Activated naive CD4-positive, alpha-beta T cell treated with anti-CD3 and anti-CD28 coated beads, Interleukin-2, amount 50 U/mL, for 24 hours (primary cell): ENCODE data around the gene BBIP1.

ENCODE experiments used
- H3K27ac Mint-ChIP-seq: one replicate; pipeline ENCODE4 v1.8.0; 2021; ENCODE audit warnings: mild to moderate bottlenecking, mixed read lengths
- H3K27me3 Mint-ChIP-seq: one replicate; pipeline ENCODE4 v1.8.0; 2021; ENCODE audit warnings: mixed read lengths
- H3K36me3 Mint-ChIP-seq: one replicate; pipeline ENCODE4 v1.8.0; 2021; ENCODE audit warnings: mixed read lengths
- H3K4me1 Mint-ChIP-seq: one replicate; pipeline ENCODE4 v1.8.0; 2021; ENCODE audit warnings: mixed read lengths
- H3K4me3 Mint-ChIP-seq: one replicate; pipeline ENCODE4 v1.8.0; 2021; ENCODE audit warnings: mild to moderate bottlenecking, mixed read lengths
- H3K9me3 Mint-ChIP-seq: one replicate; pipeline ENCODE4 v1.8.0; 2021; ENCODE audit warnings: mixed read lengths

Gene BBIP1

GRCh38 chr10:110910138-110910537, 8.8 kb downstream of the BBIP1 start:
- H3K9me3 Mint-ChIP-seq = no peaks in the 10 kb centered on the region
- H3K36me3 Mint-ChIP-seq = peaks cover 2% of the 10 kb centered on the region
- H3K4me1 Mint-ChIP-seq = peaks cover 39% of the 10 kb centered on the region
- H3K4me3 Mint-ChIP-seq = no peak overlapping the region
- peak overlapping the region; percentile 37 for H3K27ac Mint-ChIP-seq
- no peaks in the 10 kb centered on the region for H3K27me3 Mint-ChIP-seq

GRCh38 chr10:110903280-110904278, 15.4 kb downstream of the BBIP1 start:
- Mint-ChIP-seq H3K4me1 (peaks cover 46% of the 10 kb centered on the region), H3K27ac (peak overlapping the region; percentile 97), H3K36me3 (peaks cover 13% of the 10 kb centered on the region), H3K4me3 (no peak overlapping the region), H3K9me3 (no peaks in the 10 kb centered on the region), H3K27me3 (no peaks in the 10 kb centered on the region)

- Mint-ChIP-seq H3K36me3 (peaks cover 13% of the 10 kb centered on the region), H3K4me1 (peaks cover 51% of the 10 kb centered on the region), H3K9me3 (no peaks in the 10 kb centered on the region), H3K27me3 (no peaks in the 10 kb centered on the region), H3K27ac (peak overlapping the region; percentile 97), H3K4me3 (peak overlapping the region; percentile 45)
Observed at GRCh38 chr10:110901954-110902819, 16.8 kb downstream of the BBIP1 start.

GRCh38 chr10:110900983-110901382, 18.0 kb downstream of the BBIP1 start:
- no peak overlapping the region for H3K4me3 Mint-ChIP-seq
- peaks cover 15% of the 10 kb centered on the region for H3K36me3 Mint-ChIP-seq
- no peak overlapping the region for H3K27ac Mint-ChIP-seq
- H3K27me3 Mint-ChIP-seq = no peaks in the 10 kb centered on the region
- H3K9me3 Mint-ChIP-seq = no peaks in the 10 kb centered on the region
- peaks cover 56% of the 10 kb centered on the region for H3K4me1 Mint-ChIP-seq

GRCh38 chr10:110898391-110898790, 20.6 kb downstream of the BBIP1 start:
- Mint-ChIP-seq H3K27ac (peak overlapping the region; percentile 12), H3K4me3 (no peak overlapping the region), H3K36me3 (peaks cover 17% of the 10 kb centered on the region), H3K9me3 (no peaks in the 10 kb centered on the region), H3K27me3 (no peaks in the 10 kb centered on the region), H3K4me1 (peaks cover 62% of the 10 kb centered on the region)

- no peaks in the 10 kb centered on the region for H3K27me3 Mint-ChIP-seq
- peaks cover 15% of the 10 kb centered on the region for H3K36me3 Mint-ChIP-seq
- no peaks in the 10 kb centered on the region for H3K9me3 Mint-ChIP-seq
- H3K4me3 Mint-ChIP-seq = no peak overlapping the region
- peak overlapping the region; percentile 62 for H3K27ac Mint-ChIP-seq
- peaks cover 54% of the 10 kb centered on the region for H3K4me1 Mint-ChIP-seq
Observed at GRCh38 chr10:110897184-110897583, 21.8 kb downstream of the BBIP1 start.

- Mint-ChIP-seq H3K27me3 (no peaks in the 10 kb centered on the region), H3K36me3 (peaks cover 15% of the 10 kb centered on the region), H3K9me3 (no peaks in the 10 kb centered on the region), H3K4me3 (no peak overlapping the region), H3K27ac (peak overlapping the region; percentile 68), H3K4me1 (peaks cover 65% of the 10 kb centered on the region)
Observed at GRCh38 chr10:110893559-110894179, 25.3 kb downstream of the BBIP1 start.

GRCh38 chr10:110892602-110893288, 26.2 kb downstream of the BBIP1 start:
- no peak overlapping the region for H3K27ac Mint-ChIP-seq
- no peaks in the 10 kb centered on the region for H3K9me3 Mint-ChIP-seq
- H3K4me3 Mint-ChIP-seq = no peak overlapping the region
- peaks cover 19% of the 10 kb centered on the region for H3K36me3 Mint-ChIP-seq
- H3K27me3 Mint-ChIP-seq = no peaks in the 10 kb centered on the region
- peaks cover 60% of the 10 kb centered on the region for H3K4me1 Mint-ChIP-seq

GRCh38 chr10:110887560-110887959, 31.4 kb downstream of the BBIP1 start:
- H3K27ac Mint-ChIP-seq = peak overlapping the region; percentile 68
- H3K4me3 Mint-ChIP-seq = no peak overlapping the region
- no peaks in the 10 kb centered on the region for H3K27me3 Mint-ChIP-seq
- no peaks in the 10 kb centered on the region for H3K9me3 Mint-ChIP-seq
- H3K4me1 Mint-ChIP-seq = peaks cover 73% of the 10 kb centered on the region
- peaks cover 29% of the 10 kb centered on the region for H3K36me3 Mint-ChIP-seq

GRCh38 chr10:110885932-110886674, 32.9 kb downstream of the BBIP1 start:
- H3K27ac Mint-ChIP-seq = peak overlapping the region; percentile 81
- peak overlapping the region; percentile 8 for H3K4me3 Mint-ChIP-seq
- H3K9me3 Mint-ChIP-seq = no peaks in the 10 kb centered on the region
- H3K4me1 Mint-ChIP-seq = peaks cover 76% of the 10 kb centered on the region
- H3K27me3 Mint-ChIP-seq = no peaks in the 10 kb centered on the region
- H3K36me3 Mint-ChIP-seq = peaks cover 35% of the 10 kb centered on the region

GRCh38 chr10:110883924-110884323, 35.1 kb downstream of the BBIP1 start:
- Mint-ChIP-seq H3K36me3 (peaks cover 35% of the 10 kb centered on the region), H3K4me3 (peak overlapping the region; percentile 75), H3K4me1 (peaks cover 82% of the 10 kb centered on the region), H3K27ac (peak overlapping the region; percentile 76), H3K27me3 (no peaks in the 10 kb centered on the region), H3K9me3 (no peaks in the 10 kb centered on the region)

- H3K4me3 Mint-ChIP-seq = peak overlapping the region; percentile 27
Observed at GRCh38 chr10:110881905-110882304, 37.1 kb downstream of the BBIP1 start.

GRCh38 chr10:110881247-110881646, 37.7 kb downstream of the BBIP1 start:
- Mint-ChIP-seq H3K4me1 (peaks cover 86% of the 10 kb centered on the region), H3K36me3 (peaks cover 30% of the 10 kb centered on the region), H3K27ac (peak overlapping the region; percentile 90), H3K4me3 (peak overlapping the region; percentile 64), H3K27me3 (no peaks in the 10 kb centered on the region), H3K9me3 (no peaks in the 10 kb centered on the region)

More at GRCh38 chr10:110881905-110882304, 37.1 kb downstream of the BBIP1 start:
- Mint-ChIP-seq H3K4me1 (peaks cover 87% of the 10 kb centered on the region), H3K36me3 (peaks cover 30% of the 10 kb centered on the region), H3K9me3 (no peaks in the 10 kb centered on the region), H3K27me3 (no peaks in the 10 kb centered on the region), H3K27ac (peak overlapping the region; percentile 43)

GRCh38 chr10:110880012-110880411, 39.0 kb downstream of the BBIP1 start:
- Mint-ChIP-seq H3K9me3 (no peaks in the 10 kb centered on the region), H3K27me3 (no peaks in the 10 kb centered on the region), H3K36me3 (peaks cover 27% of the 10 kb centered on the region), H3K4me3 (peak overlapping the region; percentile 54), H3K27ac (peak overlapping the region; percentile 84), H3K4me1 (peaks cover 87% of the 10 kb centered on the region)
